ENCODE data around the gene UPK3B.
"Not testable (repeated sequence)": the region's sequence is repeated elsewhere in the genome, so short reads cannot be mapped to it uniquely, and the experiment has no call there.

UPK3B gene

GRCh38 chr7:76509931-76510877 is at the start of gene UPK3B:
Gene UPK3B (plus strand): TSS chr7:76510552. CDS start chr7:76510653, 101 bp downstream.
- DNase-seq = no peak

- not testable (repeated sequence) for DNase-seq
Observed at GRCh38 chr7:76460767-76461166, 49.6 kb upstream of the UPK3B start.

GRCh38 chr7:76461464-76462101 is 48.8 kb upstream of the UPK3B start, which contains the start of gene DTX2:
Gene DTX2 (plus strand): TSS chr7:76461709. CDS start chr7:76480510, 18,801 bp downstream.
- DNase-seq = peak; percentile 52

- DNase-seq = not testable (repeated sequence)
Observed at GRCh38 chr7:76462271-76462882, 48.0 kb upstream of the UPK3B start.

GRCh38 chr7:76464959-76465358 is 45.4 kb upstream of the UPK3B start:
- not testable (repeated sequence) for DNase-seq

GRCh38 chr7:76465950-76466349 is 44.4 kb upstream of the UPK3B start:
- DNase-seq = not testable (repeated sequence)

GRCh38 chr7:76467743-76468404 is 42.5 kb upstream of the UPK3B start:
- DNase-seq = not testable (repeated sequence)

- not testable (repeated sequence) for DNase-seq
Observed at GRCh38 chr7:76471556-76472221, 38.7 kb upstream of the UPK3B start.

- not testable (repeated sequence) for DNase-seq
Observed at GRCh38 chr7:76473097-76473496, 37.3 kb upstream of the UPK3B start.

GRCh38 chr7:76476280-76476679 is 34.1 kb upstream of the UPK3B start:
- not testable (repeated sequence) for DNase-seq

GRCh38 chr7:76476742-76477474 is 33.4 kb upstream of the UPK3B start:
- DNase-seq = not testable (repeated sequence)

- not testable (repeated sequence) for DNase-seq
Observed at GRCh38 chr7:76479628-76480027, 30.7 kb upstream of the UPK3B start.

GRCh38 chr7:76480403-76481253 is 29.7 kb upstream of the UPK3B start:
- not testable (repeated sequence) for DNase-seq

GRCh38 chr7:76482660-76483059 is 27.7 kb upstream of the UPK3B start:
- DNase-seq = not testable (repeated sequence)

- DNase-seq = not testable (repeated sequence)
Observed at GRCh38 chr7:76483081-76483480, 27.3 kb upstream of the UPK3B start.

GRCh38 chr7:76484456-76484855 is 25.9 kb upstream of the UPK3B start:
- DNase-seq = not testable (repeated sequence)

GRCh38 chr7:76485822-76486610 is 24.3 kb upstream of the UPK3B start:
- not testable (repeated sequence) for DNase-seq

GRCh38 chr7:76486618-76487017 is 23.7 kb upstream of the UPK3B start:
- DNase-seq = peak; percentile 34

GRCh38 chr7:76487969-76488368 is 22.4 kb upstream of the UPK3B start:
- not testable (repeated sequence) for DNase-seq
